Skeletal muscle cell (primary cell): ENCODE data around the gene MATN3.
A peak's percentile ranks its signal among the peaks of the same experiment; 100 is the strongest.

Experiments used
- DNase-seq: peaks from one replicate; pipeline ENCODE4 v3.0.0-alpha.2; 2010; ENCODE audit warnings: low read depth
- H3K4me3 ChIP-seq: 2 replicates; pipeline ENCODE4 v1.5.1; 2011; ENCODE audit warnings: low read depth, mild to moderate bottlenecking, control low read depth, low read length, moderate library complexity

MATN3 gene

DNA sequence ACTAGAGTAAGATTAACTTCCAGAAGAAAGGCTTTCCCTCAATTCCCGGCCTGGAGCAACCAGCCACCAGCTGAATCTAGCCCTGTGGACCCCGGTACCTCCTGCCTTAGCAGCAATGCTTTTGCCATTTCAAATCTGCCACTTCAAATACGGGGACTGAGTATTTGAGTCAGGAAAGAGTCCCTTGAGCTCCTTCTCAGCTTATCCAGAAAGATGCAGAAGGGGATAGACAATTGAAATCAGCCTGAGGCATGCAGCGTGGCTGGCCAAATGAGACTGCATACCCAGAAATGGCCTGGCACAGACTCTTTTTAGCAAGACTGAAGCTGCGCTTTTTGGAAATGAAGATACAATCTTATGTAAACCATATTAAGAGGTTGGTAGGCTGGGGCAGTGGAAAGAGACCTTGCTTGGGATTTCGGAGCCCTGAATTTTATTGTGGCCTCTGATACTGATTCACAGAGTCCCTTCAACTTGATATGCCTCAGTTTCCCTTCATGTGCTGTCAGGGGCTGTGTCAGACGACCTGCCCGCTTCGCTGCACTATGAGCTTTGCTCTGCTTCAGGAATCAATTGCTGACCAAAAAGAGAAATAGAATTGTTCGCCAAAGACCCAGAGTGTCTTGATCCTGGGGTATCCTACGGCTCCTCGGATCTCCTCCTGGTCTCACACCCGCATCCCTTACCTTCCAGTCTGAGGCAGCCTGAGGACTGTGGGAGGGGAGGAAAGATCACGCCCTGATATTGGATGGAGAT is 1.0 kb downstream of the MATN3 start:
- DNase-seq, result no peak
- no peak overlapping the region for H3K4me3 ChIP-seq

DNA sequence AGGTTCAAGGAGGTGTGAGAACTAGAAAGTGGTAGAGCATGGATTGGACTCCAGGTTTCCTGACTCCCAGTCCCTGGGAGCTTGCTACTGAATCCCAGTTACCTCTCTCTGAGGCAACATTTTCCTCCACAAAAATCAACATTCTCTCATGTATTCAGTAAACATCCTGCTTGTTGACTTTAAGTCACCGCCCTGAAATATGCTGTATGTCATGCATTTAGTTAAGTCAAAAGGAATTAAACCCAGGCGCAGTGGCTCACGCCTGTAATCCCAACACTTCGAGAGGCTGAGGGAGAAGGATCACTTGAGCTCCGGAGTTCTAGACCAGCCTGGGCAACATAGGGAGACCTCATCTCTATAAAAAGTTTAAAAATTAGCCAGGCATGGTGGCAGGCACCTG is 3.8 kb downstream of the MATN3 start:
- DNase-seq, result no peak
- H3K4me3 ChIP-seq, result no peak overlapping the region

- DNase-seq, result no peak
- no peak overlapping the region for H3K4me3 ChIP-seq
Observed at GRCh38 chr2:20005891-20006470, 6.5 kb downstream of the MATN3 start.

GRCh38 chr2:20005067-20005627 is 7.3 kb downstream of the MATN3 start:
- no peak for DNase-seq
- H3K4me3 ChIP-seq, result no peak overlapping the region

DNA sequence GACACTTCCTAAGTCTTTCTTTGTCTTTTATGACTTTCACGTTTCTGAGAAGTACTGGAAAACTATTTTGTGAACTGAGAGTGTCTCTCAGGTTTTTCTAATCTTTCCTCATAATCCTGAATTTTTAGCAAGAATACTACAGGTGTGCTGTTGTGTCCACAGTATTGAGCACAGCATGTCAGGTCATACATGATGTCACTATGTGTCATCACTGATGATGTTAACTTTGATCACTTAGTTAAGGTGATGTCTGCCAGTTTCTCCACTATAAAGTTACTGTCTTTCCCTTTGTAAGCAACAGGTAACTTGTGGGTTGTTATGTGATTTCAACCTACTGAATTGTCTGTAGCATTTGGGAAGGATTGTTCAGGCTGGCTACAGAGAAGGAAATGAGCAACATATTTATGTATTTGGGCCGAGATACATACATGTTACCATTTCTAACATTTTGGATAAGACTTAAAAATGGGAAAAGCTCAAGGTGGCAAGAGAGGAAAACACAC is 11.1 kb downstream of the MATN3 start:
- no peak overlapping the region for H3K4me3 ChIP-seq
- no peak for DNase-seq

DNA sequence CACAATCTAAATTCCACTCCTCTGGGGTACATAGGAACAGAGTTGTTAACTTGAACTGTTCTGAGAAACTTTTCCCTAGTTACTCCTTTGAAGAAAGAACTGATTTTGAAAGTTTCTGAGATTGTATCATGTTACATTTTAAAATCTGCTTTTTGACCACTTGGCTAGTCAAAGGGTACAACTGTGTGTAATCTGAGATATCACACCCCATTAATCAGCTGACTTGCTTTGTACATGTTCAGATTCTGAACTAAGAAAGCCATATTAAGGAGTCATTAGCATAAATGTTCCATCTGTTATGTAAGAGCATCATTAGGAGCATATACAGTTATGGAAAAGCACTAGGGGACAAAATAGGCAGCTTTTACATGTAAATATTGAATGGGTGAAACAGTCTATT is 18.7 kb downstream of the MATN3 start:
- no peak for DNase-seq
- no peak overlapping the region for H3K4me3 ChIP-seq

DNA sequence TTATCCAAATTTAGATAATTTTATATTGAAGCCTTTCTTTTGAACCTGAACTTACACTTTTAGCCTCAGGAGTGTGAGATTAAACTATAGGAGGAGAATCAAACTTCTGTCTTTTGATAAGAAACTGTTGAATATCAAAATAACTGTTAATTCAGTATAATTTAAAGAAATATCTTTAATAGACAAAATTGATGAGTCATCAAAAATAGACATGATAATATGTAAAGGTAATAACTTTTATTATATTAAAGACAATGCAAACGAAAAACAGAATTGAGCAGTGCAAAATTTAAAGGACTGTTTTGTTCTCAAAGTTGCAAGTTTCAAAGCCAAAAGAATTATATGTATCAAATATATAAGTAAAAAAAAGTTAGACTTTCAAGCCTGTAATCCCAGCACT is 20.6 kb downstream of the MATN3 start:
- DNase-seq, result no peak
- H3K4me3 ChIP-seq, result no peak overlapping the region

- peak overlapping the region; percentile 95 for H3K4me3 ChIP-seq
- DNase-seq, result no peak
Observed at GRCh38 chr2:19990416-19990728, 22.1 kb downstream of the MATN3 start.

DNA sequence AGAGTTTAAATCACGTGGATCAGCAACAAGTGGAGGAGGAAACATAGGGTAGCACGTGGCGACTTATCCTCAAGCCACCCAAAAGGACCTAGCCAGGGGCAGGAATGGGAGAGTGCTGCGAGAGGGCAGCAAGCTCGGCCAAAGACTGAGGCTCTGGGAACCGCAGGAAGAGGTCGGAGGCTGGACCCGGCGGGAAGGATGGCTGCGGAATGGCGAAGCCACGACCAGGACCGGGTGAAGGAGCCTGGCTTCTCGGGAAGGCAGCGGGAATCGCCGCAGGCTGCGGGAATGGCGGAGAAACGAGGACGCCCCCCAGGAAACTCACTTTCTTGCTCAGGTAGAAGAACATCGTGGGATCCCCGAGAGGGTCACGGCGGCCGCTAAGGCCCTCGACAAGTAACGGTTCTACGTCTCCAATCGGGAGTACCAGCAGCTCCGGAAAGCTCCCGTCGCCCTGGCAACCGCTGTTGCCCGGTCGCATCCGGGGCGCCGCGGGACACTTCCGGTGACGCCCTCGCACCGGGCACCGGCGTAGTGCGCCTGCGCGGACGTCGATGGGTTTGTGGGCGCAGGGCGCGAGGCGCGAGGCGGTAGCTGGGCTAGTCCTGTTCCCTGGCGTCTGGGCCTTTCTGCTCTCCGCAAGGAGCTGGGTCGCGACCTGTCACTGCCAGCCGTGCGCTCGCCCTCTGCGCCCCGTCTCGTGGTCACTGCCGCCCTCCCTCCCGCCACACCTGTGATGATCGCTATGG is 22.6 kb downstream of the MATN3 start, which contains the start of gene WDR35:
Gene WDR35, minus strand, starts transcription at position 439 of the 749 bp plus-strand sequence. Its CDS starts 90 bp downstream, at position 349.
- DNase-seq, result peak; percentile 52
- peak within 1 kb of the TSS; percentile 95 for H3K4me3 ChIP-seq

GRCh38 chr2:19989342-19989666 is 23.2 kb downstream of the MATN3 start:
- DNase-seq, result no peak
- peak overlapping the region; percentile 95 for H3K4me3 ChIP-seq

DNA sequence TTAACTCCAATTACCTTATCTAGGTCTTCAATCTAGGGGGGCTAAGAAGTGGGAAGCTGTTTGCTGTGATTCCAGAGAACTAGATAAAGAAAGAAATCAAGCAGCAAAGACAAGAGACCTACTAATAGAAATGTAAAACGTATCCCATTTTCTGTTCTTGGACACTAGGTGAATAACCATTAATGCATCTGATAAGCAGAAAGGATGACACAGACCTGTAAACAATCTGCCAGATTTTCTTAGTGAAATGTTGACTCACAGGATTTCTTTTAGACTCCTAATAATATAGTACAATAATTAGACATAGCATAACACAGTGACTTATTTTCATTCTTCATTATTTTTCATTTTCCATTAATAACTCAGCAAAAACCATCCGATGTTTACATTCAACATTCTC is 23.9 kb downstream of the MATN3 start:
- DNase-seq, result no peak
- H3K4me3 ChIP-seq, result peak overlapping the region; percentile 95

DNA sequence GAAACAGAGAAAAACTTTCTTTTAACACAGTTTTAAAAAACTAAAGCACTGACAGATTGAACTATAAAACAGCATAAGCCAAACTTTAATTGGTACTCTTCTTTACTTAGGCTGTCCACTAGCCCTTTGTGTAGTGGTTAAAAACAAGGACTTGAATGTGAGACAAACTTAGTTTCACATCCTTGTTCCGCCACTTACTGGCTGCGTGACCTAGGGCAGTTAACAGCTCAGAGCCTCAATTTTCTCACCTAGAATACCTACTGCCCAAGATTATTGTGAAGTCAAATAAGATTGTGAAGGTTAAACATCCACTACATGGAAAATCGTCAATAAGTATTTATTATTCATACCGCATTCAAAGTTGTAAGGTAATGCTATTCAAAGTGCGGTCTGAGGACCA is 24.5 kb downstream of the MATN3 start:
- no peak for DNase-seq
- no peak overlapping the region for H3K4me3 ChIP-seq

GRCh38 chr2:19982268-19982667 is 30.2 kb downstream of the MATN3 start:
- DNase-seq, result no peak
- H3K4me3 ChIP-seq, result no peak overlapping the region

- H3K4me3 ChIP-seq, result no peak overlapping the region
- DNase-seq, result no peak
Observed at GRCh38 chr2:19979932-19980331, 32.5 kb downstream of the MATN3 start.

- no peak for DNase-seq
- H3K4me3 ChIP-seq, result no peak overlapping the region
Observed at GRCh38 chr2:19973466-19973865, 39.0 kb downstream of the MATN3 start.

DNA sequence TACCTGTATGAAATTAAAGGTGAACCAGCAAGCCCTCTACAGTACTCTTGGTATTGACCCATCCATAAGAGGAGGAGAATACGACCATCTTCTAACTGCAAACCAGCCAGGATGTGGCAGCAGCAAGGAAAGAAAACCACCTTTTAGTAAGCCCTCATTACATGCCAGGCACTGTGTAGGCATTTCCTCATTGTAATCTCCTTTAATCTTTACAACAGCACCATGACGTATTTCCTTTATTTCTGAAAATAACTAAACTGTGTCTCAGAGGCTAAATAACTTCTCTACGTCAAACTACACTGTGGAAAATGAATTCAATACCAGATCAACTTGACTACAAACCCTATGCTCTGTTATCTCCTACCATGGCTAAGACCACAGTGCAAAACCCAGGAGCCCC is 40.8 kb downstream of the MATN3 start:
- H3K4me3 ChIP-seq, result no peak overlapping the region
- DNase-seq, result no peak

DNA sequence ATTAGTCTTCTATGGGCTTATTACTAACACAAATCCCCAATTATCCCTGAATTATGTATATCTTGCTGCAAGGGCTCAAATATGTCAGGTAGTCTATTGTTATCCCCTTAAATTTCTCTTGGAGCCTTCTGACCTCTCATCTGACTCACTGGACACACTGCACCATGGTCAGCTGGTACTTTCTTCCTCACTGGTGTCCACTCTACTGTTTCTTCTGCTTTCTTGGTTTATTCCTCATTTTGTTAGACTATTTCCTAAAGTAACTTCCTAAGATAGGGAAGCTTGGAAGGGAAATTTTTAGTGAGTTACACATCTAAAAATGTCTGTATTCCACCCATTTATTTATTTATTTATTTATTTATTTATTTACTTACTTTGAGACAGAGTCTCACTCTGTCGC is 49.1 kb downstream of the MATN3 start:
- no peak for DNase-seq
- H3K4me3 ChIP-seq, result no peak overlapping the region

GRCh38 chr2:19955544-19956422 is 56.7 kb downstream of the MATN3 start:
- DNase-seq, result peak; percentile 29
- H3K4me3 ChIP-seq, result no peak overlapping the region

DNA sequence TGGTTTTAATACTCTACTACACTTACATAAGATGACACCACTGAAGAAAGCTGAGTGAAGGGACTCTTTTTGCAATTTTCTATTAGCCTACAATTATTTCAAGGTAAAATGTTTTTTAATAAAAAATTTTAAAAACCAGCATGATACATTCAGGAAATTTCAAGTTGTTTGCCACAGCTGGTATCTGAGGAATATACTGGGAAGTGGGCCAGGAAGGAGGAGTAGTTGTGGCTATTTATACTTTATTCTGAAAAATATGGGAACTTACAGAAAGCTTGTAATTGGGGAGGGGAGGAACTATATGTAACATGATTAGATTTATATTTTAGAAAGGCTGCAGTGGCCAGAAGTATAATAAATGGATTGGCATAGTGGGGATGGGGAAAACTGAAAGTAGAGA is 63.4 kb downstream of the MATN3 start:
- no peak overlapping the region for H3K4me3 ChIP-seq
- peak; percentile 4 for DNase-seq
